ENCODE data around the gene STAC3. TPM values are rescaled to one million over a fixed set of nuclear protein-coding genes. Genes with fewer than 3 reads are reported as not detected.

STAC3 gene
- total and polyA plus RNA-seq, 2 of the 8 experiments (the other 6 are each of a cell fraction or from before 2014, with no cell fraction given): 0.70 to 1.3 TPM

DNA sequence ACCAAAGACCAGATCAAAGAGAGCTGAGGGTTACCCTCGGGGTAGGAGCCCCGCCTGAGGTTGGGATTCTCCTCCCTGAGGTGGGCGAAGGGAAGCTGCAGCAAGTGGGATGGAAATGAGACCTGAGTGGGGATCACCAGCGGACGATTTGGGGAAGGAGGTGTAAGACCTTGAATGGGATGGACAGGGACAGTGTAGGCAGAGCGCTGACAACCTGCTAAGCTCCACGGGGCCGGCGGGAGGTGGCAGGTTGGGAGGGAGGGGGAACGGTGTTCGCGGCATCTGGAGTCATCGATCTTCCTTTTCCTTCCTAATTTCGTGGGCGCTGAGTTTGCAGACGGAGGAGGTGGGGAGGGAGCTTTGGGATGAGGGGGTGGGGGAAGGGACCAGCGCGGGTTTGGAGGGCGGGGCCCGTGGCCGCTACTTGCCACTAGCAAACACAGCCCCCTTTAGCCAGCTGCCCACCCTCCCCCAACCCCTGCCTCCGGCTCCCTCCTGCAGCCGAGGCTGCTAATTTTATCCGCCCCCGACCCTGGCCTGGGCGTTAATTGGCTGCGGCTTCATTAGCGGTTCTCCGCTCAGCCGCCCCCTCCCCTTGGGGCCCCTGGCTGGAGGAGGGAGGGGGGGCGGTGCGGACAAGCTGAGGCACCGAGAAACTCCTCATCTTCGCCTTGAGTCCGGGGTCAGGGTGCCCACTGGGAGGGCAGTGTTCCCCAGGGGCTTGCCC lies 24.2 kb downstream of the STAC3 start:
- TF ChIP-seq HDAC2 (IDR thresholded peaks at IDR 0.05; ENCODE audit: borderline replicate concordance in 1 of 2, low read depth in 2 of 2, low read length in 2 of 2) (0 out of 4 replicates have a peak, but pooled peaks of 1 of the 2 experiments have one; percentile 14), KDM4A (IDR thresholded peaks at IDR 0.05; ENCODE audit: low read depth, low read length, severe bottlenecking) (no peak), EGR1 (IDR thresholded peaks at IDR 0.05; ENCODE audit: borderline replicate concordance, low read depth, low read length) (peak; percentile 41), ASH2L (IDR thresholded peaks at IDR 0.05; ENCODE audit: low read length) (peak; percentile 53), SRF (IDR thresholded peaks at IDR 0.05; ENCODE audit: low read depth, low read length) (no peak), KDM1A (IDR thresholded peaks at IDR 0.05; ENCODE audit: borderline replicate concordance, low read length) (no peak), CBX8 (IDR thresholded peaks at IDR 0.05; ENCODE audit: borderline replicate concordance, low read depth, low read length) (no peak)
- TF ChIP-seq, protein P1, sequence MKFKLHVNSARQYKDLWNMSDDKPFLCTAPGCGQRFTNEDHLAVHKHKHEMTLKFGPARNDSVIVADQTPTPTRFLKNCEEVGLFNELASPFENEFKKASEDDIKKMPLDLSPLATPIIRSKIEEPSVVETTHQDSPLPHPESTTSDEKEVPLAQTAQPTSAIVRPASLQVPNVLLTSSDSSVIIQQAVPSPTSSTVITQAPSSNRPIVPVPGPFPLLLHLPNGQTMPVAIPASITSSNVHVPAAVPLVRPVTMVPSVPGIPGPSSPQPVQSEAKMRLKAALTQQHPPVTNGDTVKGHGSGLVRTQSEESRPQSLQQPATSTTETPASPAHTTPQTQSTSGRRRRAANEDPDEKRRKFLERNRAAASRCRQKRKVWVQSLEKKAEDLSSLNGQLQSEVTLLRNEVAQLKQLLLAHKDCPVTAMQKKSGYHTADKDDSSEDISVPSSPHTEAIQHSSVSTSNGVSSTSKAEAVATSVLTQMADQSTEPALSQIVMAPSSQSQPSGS (IDR thresholded peaks at IDR 0.05; ENCODE audit: low read length): no peak
- Histone ChIP-seq H4K20me1 (replicated peaks in 1 of 2; ENCODE audit: control insufficient read depth in 1 of 2, insufficient read depth in 2 of 2, low read length in 2 of 2) (peaks cover 5 to 10% of the 10 kb centered on the region in 2 experiments), H3K79me1 (ENCODE audit: low read depth, low read length) (peaks cover 11% of the 10 kb centered on the region), H3K4ac (replicated peaks; ENCODE audit: insufficient read length, low read depth, low read length) (peak overlapping the region; percentile 73), H3K4me1 (replicated peaks in 1 of 4; ENCODE audit: control insufficient read depth in 3 of 4, insufficient read depth in 4 of 4, low read length in 3 of 4) (peaks cover 4 to 52% (median 30%) of the 10 kb centered on the region in 4 experiments), H4K5ac (ENCODE audit: insufficient read length, low read depth, low read length) (peak overlapping the region; percentile 4), H4K8ac (ENCODE audit: extremely low read depth, insufficient read depth, low read length) (no peak overlapping the region; the same call in 1 of the 2 replicates), H2BK12ac (ENCODE audit: low read depth, low read length) (peak overlapping the region; percentile 85; the same call in 1 of the 2 replicates), H2BK120ac (replicated peaks; ENCODE audit: low read depth, low read length) (peak overlapping the region; percentile 47), H2BK5ac (ENCODE audit: low read depth, low read length) (no peak overlapping the region), H3K4me2 (ENCODE audit: insufficient read depth in 1 of 2, low read depth in 2 of 2, low read length in 2 of 2) (peak overlapping the region; percentile 94 to 96), H3K36me3 (ENCODE audit: control insufficient read depth in 2 of 4, insufficient read depth in 4 of 4, low read length in 3 of 4) (peaks cover 6 to 13% (median 9%) of the 10 kb centered on the region in 4 experiments; a peak in 7 of 8 replicates), H3K14ac (ENCODE audit: insufficient read length) (no peak overlapping the region), H3K27ac (ENCODE audit: low read depth, low read length) (no peak overlapping the region), H3K9ac (replicated peaks in 1 of 4; ENCODE audit: extremely low read depth in 1 of 4, low read depth in 3 of 4, low read length in 3 of 4) (no peak overlapping the region), H3K27me3 (replicated peaks in 1 of 4; ENCODE audit: control insufficient read depth in 3 of 4, extremely low read depth in 1 of 4, insufficient read depth in 3 of 4, low read length in 3 of 4) (peaks cover 36 to 62% (median 57%) of the 10 kb centered on the region in 4 experiments), H2AK5ac (ENCODE audit: low read depth, low read length) (no peak overlapping the region), H3K79me2 (ENCODE audit: control insufficient read depth in 1 of 2, insufficient read depth in 2 of 2, low read length in 2 of 2) (peaks cover 6 to 15% of the 10 kb centered on the region in 2 experiments; a peak in 3 of 4 replicates), H3K23me2 (ENCODE audit: low read depth, low read length) (peaks cover 14% of the 10 kb centered on the region), H3K4me3 (ENCODE audit: extremely low read depth in 1 of 4, insufficient read depth in 2 of 4, low read depth in 3 of 4, low read length in 4 of 4) (peak overlapping the region; percentile 46 to 64 (median 49)), H4K91ac (replicated peaks; ENCODE audit: insufficient read length, low read length) (peak overlapping the region; percentile 48), H2BK15ac (ENCODE audit: low read length) (peak overlapping the region; percentile 61; the same call in 1 of the 2 replicates), H3K18ac (ENCODE audit: extremely low read depth, low read length) (peak overlapping the region; percentile 71; the same call in 1 of the 2 replicates), H3K23ac (ENCODE audit: insufficient read length) (no peak overlapping the region), H2BK20ac (ENCODE audit: low read length) (peak overlapping the region; percentile 21; the same call in 1 of the 2 replicates), H3K56ac (replicated peaks; ENCODE audit: insufficient read length, low read depth, low read length) (no peak overlapping the region), H3K9me3 (ENCODE audit: insufficient read depth in 2 of 2, low read depth in 1 of 2, low read length in 1 of 2) (no peaks in the 10 kb centered on the region), H2AFZ (ENCODE audit: low read length) (0 out of 2 replicates have a peak overlapping the region, but pooled peaks have one; percentile 3)
- DNase-seq (ENCODE audit: low read depth in 1 of 2, low spot score in 2 of 2) (peak in 1 of 2 experiments; percentile 75), FAIRE-seq (no peak)
- CTCF ChIA-PET (ENCODE audit: partially characterized antibody): interaction anchor here (0.5 to 27.9 kb wide), 12 partner anchors 11 to 384 kb away, joined by 3 to 726 read pairs (median 4); partner anchors contain the start of genes ARHGEF25, NXPH4 and STAC3
- POLR2A ChIA-PET (ENCODE audit: partially characterized antibody): interaction anchor here (1.0 to 22.1 kb wide), 11 partner anchors 11 to 288 kb away, joined by 3 to 852 read pairs (median 4); partner anchors contain the start of genes LRP1, NXPH4, SHMT2 and STAC3
- WGBS, 2 experiments (ENCODE audit: extremely low coverage in 1 of 2, insufficient coverage in 1 of 2, insufficient read length in 1 of 2, insufficient replicate concordance in 2 of 2, low coverage in 1 of 2, low lambda C conversion rate in 2 of 2, missing lambda C conversion rate in 1 of 2): 4% methylated on average over 12 of the region's 35 CpGs; no CpG with 5 or more reads in 1 of the 2 experiments
